ENCODE data around the gene CFAP65.

The CFAP65 gene
- 0.07 to 0.31 reads per million in 2 donors for total RNA-seq

DNA sequence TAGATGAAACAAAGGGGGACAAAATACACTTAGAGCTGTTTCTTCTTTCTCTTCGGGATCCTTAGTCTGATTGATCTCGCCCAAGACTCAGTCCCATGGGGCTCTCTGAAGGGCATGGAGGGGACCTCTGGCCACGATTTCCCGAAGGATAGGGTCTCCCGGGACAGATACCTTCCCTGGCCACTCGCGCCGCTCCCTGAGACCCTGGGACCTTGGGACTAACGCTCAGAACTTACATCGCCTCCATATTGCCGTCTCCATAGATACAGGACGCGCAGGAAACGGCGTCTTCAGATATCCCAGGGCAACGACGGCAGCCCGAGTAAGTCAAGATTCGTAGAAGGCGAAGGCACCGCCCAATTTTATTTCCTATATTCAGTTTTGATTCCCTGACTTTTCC lies at the start of gene CFAP65:
TSS of gene CFAP65 (minus strand) at position 265 of the 400 bp plus-strand sequence. CDS start 2,468 bp downstream, outside the sequence.
- DNase-seq = peak in 1 of 5 experiments; percentile 40

GRCh38 chr2:219090436-219091299 lies 49.4 kb upstream of the CFAP65 start:
- DNase-seq = no peak

DNA sequence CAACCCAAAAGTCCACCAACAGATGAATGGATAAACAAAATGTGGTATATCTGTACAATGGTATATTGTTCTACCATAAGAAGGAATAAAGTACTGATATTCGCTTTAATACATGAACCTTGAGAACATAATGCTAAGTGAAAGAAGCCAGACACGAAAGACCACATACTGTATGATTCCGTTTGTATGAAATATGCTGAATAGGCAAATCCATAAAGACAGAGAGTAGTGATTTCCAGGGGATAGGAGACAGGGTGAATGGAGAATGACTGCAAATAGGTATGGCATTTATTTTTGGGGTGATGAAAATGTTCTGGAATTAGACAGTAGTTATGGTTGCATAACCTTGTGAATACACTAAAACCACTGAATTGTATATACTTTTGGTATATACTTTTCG lies 48.0 kb upstream of the CFAP65 start:
- DNase-seq = no peak

DNA sequence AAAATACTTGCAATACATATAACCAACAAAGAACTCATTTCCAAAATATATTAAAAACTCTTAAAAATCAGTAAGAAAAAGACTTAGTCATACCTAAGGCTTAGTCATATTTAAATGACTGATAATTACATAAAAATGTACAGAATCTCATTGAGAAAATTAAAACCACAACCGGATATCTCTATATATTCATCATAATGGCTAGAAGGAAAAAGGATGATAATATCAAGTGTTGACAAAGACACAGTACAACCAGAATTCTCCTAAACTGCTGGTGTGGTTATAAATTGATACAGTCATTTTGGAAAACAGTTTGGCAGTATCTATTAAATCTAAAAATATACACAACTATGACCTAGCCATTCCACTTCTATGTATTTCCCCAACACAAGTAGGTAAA lies 46.5 kb upstream of the CFAP65 start:
- no peak for DNase-seq

GRCh38 chr2:219087361-219087760 lies 46.0 kb upstream of the CFAP65 start:
- DNase-seq = no peak

GRCh38 chr2:219086196-219086595 lies 44.9 kb upstream of the CFAP65 start:
- DNase-seq = no peak

GRCh38 chr2:219084791-219085190 lies 43.5 kb upstream of the CFAP65 start:
- peak in 1 of 5 experiments; percentile 29 for DNase-seq

DNA sequence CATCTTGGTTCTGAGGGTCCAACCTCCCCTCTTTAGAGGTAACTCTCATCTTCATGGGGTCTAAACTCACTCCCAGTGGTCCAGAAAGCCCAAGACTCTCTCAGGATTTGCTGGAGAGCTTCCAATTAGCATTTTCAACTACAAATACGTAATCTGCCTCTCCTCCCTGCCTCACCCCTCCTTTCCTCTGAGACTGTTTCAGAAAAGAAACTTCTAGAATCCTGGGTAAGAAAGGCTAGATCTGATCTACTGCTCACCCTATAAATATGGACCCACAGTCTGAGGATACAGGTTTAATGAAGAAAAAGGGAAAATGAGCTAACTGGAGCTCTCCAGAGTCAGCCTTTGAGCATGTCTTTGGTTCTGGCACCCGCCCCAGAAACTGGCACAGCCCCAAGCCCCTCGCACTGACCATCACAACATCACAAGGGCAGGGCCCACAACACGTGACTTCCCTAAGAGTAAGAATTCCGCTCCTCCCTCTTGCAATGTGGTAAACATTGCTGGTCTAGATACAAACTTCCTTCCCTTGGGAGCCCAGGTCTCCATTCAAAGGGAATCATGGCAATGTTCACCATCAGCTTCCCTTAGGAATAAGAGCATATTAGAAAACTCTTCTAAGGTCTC lies 41.1 kb upstream of the CFAP65 start:
- DNase-seq = no peak

DNA sequence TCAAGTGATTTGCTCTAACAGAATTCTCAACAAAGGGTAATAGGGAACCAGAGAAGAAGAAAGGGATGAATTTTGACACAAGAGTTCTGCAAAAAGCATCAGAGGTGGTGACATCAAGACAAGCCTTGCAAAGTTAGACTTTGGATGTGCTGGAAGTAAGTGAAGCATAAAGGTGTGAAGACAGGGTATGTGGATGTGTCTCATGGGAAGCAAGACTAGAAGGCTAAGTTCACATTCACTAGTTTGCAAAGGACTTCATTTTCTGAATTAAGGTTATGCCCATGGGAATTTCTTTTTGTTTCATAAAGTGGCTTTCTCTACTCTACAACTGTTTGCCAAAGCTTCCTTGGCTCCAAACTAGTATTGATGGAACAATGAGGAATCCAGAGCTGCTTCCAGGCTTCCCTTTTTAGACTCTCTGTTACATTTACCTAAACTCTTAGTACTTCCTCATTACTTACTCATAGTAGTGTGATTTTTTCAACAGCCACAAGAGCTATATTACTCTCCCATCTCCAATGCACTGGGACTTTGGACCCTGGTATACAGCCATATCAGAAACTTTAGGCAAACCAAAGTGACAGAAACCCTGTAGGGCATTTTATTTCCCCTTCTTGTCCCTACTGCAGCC lies 40.5 kb upstream of the CFAP65 start:
- DNase-seq = no peak

GRCh38 chr2:219081096-219081495 lies 39.8 kb upstream of the CFAP65 start:
- no peak for DNase-seq

DNA sequence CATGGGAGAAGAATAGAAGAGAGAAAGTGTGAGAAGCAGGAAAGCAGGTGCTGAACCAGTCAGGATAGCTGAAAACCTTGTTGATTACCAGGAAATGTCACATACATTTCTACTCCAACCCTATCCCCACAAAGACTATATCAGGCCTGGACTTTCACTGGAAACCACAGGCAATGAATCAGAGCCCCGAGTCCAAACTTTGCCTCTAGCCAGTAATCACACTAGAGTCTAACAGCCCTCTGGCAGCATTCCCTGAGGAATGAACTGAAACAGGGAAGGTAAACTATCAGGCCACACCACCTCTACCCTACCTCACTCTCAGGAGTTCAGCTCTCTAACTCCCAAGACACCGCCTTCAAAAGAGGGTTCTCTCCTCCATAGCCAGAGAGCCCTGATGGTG lies 38.1 kb upstream of the CFAP65 start:
- DNase-seq = no peak

GRCh38 chr2:219078951-219079350 lies 37.6 kb upstream of the CFAP65 start:
- DNase-seq = no peak

GRCh38 chr2:219078126-219078525 lies 36.8 kb upstream of the CFAP65 start:
- no peak for DNase-seq

GRCh38 chr2:219076253-219076652 lies 34.9 kb upstream of the CFAP65 start:
- no peak for DNase-seq

- peak in 1 of 5 experiments; percentile 27 for DNase-seq
Observed at GRCh38 chr2:219073413-219074129, 32.3 kb upstream of the CFAP65 start.

- no peak for DNase-seq
Observed at GRCh38 chr2:219072741-219073250, 31.5 kb upstream of the CFAP65 start.

DNA sequence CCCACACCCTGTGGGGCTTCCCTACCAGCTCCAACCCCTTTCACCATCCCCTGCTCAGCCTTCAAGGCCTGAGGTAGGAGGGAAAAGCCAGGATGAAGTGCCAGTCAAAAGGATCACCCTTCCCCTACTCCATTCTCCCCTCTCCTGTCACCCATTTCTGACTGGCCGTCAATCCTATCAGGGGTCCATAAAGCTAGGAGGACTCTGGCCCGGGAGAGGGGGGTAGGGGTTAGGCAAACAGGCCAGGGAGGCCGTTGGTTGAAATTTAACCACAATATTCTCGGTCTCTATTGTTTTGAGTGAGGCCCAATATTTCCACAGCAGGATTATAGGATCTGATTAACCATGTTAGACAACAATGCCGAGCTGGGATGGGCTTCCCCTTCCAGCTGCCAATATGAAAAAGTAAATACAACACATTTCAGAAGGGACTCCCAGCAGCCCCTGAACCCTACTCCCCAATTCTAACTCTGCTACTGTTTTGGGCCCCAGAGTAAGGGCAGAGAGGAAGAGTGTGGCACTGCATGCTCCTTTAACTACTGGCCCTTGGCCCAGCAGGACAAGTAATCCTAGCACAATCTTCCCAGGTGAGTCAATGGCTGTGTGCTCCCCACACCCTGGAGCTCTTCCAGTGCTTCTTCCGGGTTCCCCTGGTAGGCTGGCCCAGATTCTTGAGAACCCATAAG lies 30.0 kb upstream of the CFAP65 start:
- DNase-seq = no peak

DNA sequence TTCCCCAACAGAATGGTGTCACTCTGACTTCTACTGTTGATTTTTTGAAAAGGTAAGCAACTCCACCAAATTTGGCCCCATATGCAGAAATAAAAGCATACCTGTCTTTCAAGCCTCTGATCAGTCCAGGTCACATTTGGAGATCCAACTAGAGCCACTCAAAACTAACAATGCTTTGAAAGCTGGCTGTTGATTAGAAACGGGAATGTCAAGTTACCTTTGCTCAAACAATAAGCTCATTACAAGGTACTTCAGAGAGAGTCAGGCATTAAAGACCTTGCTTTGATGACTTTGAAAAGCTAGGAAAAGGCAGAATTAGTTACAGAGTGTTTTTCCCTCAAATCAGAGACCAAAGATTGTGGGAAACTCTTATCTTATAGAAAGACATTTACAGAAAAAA lies 24.2 kb upstream of the CFAP65 start:
- no peak for DNase-seq

GRCh38 chr2:219062081-219062480 lies 20.8 kb upstream of the CFAP65 start:
- no peak for DNase-seq

DNA sequence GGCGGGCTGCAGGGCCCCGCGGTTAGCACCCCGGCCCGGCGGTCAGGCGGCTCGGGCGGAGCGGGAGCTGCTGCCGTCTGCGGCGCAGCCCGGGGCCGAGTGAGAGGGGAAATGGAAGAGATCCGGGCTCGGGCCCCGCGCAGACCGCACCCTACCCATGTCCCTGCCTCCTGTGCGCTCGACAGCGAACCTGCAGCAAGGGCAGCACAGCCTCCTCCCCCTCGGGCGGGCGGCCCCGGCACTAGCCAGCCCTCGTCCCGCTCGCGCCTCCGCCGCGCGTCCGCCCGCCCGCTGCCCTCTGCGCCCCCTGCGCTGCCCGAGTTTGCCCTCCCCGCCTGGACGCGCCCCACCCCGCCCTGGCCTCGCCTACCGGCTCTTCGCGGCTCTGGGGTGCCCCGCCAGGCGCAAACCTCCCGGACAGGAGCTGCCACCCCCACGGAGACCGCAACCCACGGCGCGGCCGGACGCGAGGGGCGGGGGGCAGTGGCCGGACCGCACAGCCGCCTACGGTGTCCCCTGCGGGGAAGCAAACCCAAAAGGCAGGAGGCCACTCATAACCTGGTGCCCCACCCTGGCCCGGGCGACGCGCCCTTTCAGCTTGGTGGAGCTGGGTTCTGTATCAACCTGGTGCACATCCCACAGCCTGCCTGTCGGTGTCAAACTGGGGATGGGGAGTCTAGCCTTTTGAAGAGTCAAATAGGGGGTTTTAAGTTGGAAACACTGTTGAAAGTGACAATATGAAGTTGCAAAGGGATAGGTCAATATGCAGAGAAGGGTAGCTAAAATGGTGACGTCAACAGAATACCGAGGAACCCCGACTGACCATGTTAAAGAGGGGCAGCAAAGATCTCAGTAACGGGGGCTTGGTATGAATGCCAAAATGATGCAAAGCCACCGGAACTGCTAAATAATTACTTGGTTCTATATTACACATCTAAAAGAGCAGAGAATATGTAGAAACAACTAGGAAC lies 19.8 kb upstream of the CFAP65 start, which contains the start of gene IHH:
TSS of gene IHH (minus strand) at position 101 of the 971 bp plus-strand sequence. CDS start 454 bp downstream, outside the sequence.
- peak in 1 of 5 experiments; percentile 35 for DNase-seq
